Tibial nerve (tissue), 4 donors: Measurements from ENCODE around the gene RAP1GAP2.

Experiments used
- CTCF ChIP-seq, 5 experiments: fragments of 200-600 bp in 3 of 5; fragments of 450-650 bp in 2 of 5; sonication (generic) in 3 of 5; IDR thresholded peaks; one replicate each; pipeline ENCODE4 v1.5.1; 2016 to 2019; ENCODE audit warnings: antibody characterized with exemption in 5 of 5, mild to moderate bottlenecking in 3 of 5, moderate library complexity in 2 of 5
- EP300 ChIP-seq, 2 donors: sonication (generic); formaldehyde crosslinking; IDR thresholded peaks; one replicate each; pipeline ENCODE4 v1.6.1; 2017; ENCODE audit warnings: antibody characterized with exemption in 2 of 2, mild to moderate bottlenecking in 1 of 2

- TF ChIP-seq CTCF (IDR thresholded peaks at IDR 0.05), result no peak
- TF ChIP-seq EP300 (IDR thresholded peaks at IDR 0.05), result no peak
These were observed 206.5 kb downstream of the RAP1GAP2 start for GRCh38 chr17:3002538-3003295.
